WTC11 (cell line): ENCODE measurements around the gene CHMP1A. TPM values are rescaled to one million over a fixed set of nuclear protein-coding genes. Genes with fewer than 3 reads are reported as not detected.

Source experiments
- ATAC-seq: fragments of 200-7000 bp; cut with Tn5 transposase; 2 replicates; pipeline ENCODE4 v1.10.0; 2021; ENCODE audit warnings: mild to moderate bottlenecking, moderate library complexity
- CTCF ChIA-PET: fragments of 300-600 bp; sonication (Branson Sonifier 250); formaldehyde crosslinking; loops from one replicate; lab custom pipeline; 2021; ENCODE audit warnings: antibody characterized with exemption; lab: Charles Lee
- POLR2A ChIA-PET: fragments of 350-600 bp; sonication (Branson Sonifier 250); formaldehyde crosslinking; loops from one replicate; lab custom pipeline; 2021; ENCODE audit warnings: antibody characterized with exemption; lab: Charles Lee
- DNase-seq: peaks from one replicate; pipeline ENCODE4 v3.0.0; 2021; ENCODE audit warnings: low spot score
- H3K27ac Mint-ChIP-seq: 2 replicates; pipeline ENCODE4 v1.8.0; 2021; ENCODE audit warnings: mixed read lengths
- H3K27me3 Mint-ChIP-seq: 2 replicates; pipeline ENCODE4 v1.8.0; 2021; ENCODE audit warnings: low read depth, mild to moderate bottlenecking, moderate library complexity, mixed read lengths
- H3K36me3 Mint-ChIP-seq: 2 replicates; pipeline ENCODE4 v1.8.0; 2021; ENCODE audit warnings: mixed read lengths
- H3K4me1 Mint-ChIP-seq: 2 replicates; pipeline ENCODE4 v1.8.0; 2022; ENCODE audit warnings: mixed read lengths
- H3K4me3 Mint-ChIP-seq: 2 replicates; pipeline ENCODE4 v1.8.0; 2021; ENCODE audit warnings: mild to moderate bottlenecking, moderate library complexity, mixed read lengths
- H3K9me3 Mint-ChIP-seq: 2 replicates; pipeline ENCODE4 v1.8.0; 2021; ENCODE audit warnings: mixed read lengths
- CDX4 ChIP-seq: fragments of 250-450 bp; sonication (Bioruptor Pico); IDR thresholded peaks from 2 replicates; pipeline ENCODE4 v1.9.0; 2021; ENCODE audit warnings: moderate library complexity, mild to moderate bottlenecking, inconsistent platforms, borderline replicate concordance
- CTCF ChIP-seq: fragments of 200-600 bp; IDR thresholded peaks from 2 replicates; pipeline ENCODE4 v1.8.0; 2022; ENCODE audit warnings: antibody characterized with exemption
- E2F1 ChIP-seq: sonication (generic); formaldehyde crosslinking; IDR thresholded peaks from 2 replicates; pipeline ENCODE4 v1.8.0; 2022; ENCODE audit warnings: mild to moderate bottlenecking, missing genetic modification reagents
- GABPB1 ChIP-seq: sonication (generic); formaldehyde crosslinking; IDR thresholded peaks from 2 replicates; pipeline ENCODE4 v1.8.1; 2023; ENCODE audit warnings: mild to moderate bottlenecking, missing genetic modification reagents
- GRHL2 ChIP-seq: fragments of 250-450 bp; sonication (Bioruptor Pico); IDR thresholded peaks from 2 replicates; pipeline ENCODE4 v1.8.0; 2022; ENCODE audit warnings: mild to moderate bottlenecking, moderate library complexity; ENCODE audit not compliant: insufficient replicate concordance, severe bottlenecking
- JAZF1 ChIP-seq: fragments of 250-450 bp; sonication (Bioruptor Pico); IDR thresholded peaks from 2 replicates; pipeline ENCODE4 v1.9.0; 2021; ENCODE audit warnings: moderate library complexity, mild to moderate bottlenecking, inconsistent platforms
- MXD4 ChIP-seq: fragments of 250-450 bp; sonication (Bioruptor Pico); IDR thresholded peaks from 2 replicates; pipeline ENCODE4 v1.8.0; 2021; ENCODE audit warnings: mild to moderate bottlenecking, moderate library complexity, borderline replicate concordance
- NFATC4 ChIP-seq: fragments of 250-450 bp; sonication (Bioruptor Pico); IDR thresholded peaks from 2 replicates; pipeline ENCODE4 v1.9.0; 2021; ENCODE audit warnings: mild to moderate bottlenecking
- NR3C1 ChIP-seq: sonication (generic); formaldehyde crosslinking; conservative IDR thresholded peaks from 2 replicates; pipeline ENCODE4 v1.8.1; 2023; ENCODE audit warnings: low read depth, mild to moderate bottlenecking, missing genetic modification reagents
- PREB ChIP-seq: sonication (generic); formaldehyde crosslinking; IDR thresholded peaks from 2 replicates; pipeline ENCODE4 v1.8.1; 2022; ENCODE audit warnings: mild to moderate bottlenecking, missing genetic modification reagents, moderate library complexity, borderline replicate concordance
- SMAD4 ChIP-seq: sonication (generic); formaldehyde crosslinking; IDR thresholded peaks from 2 replicates; pipeline ENCODE4 v1.8.0; 2022; ENCODE audit warnings: mild to moderate bottlenecking, missing genetic modification reagents
- TEAD1 ChIP-seq: sonication (generic); formaldehyde crosslinking; IDR thresholded peaks from 2 replicates; pipeline ENCODE4 v1.8.0; 2022; ENCODE audit warnings: mild to moderate bottlenecking, missing genetic modification reagents
- ZNF219 ChIP-seq: sonication (generic); formaldehyde crosslinking; IDR thresholded peaks from 2 replicates; pipeline ENCODE4 v1.8.0; 2023; ENCODE audit warnings: missing genetic modification reagents, mild to moderate bottlenecking, borderline replicate concordance
- ZNF317 ChIP-seq: sonication (generic); formaldehyde crosslinking; IDR thresholded peaks from 2 replicates; pipeline ENCODE4 v1.8.1; 2023; ENCODE audit warnings: low read depth, mild to moderate bottlenecking, moderate library complexity, missing genetic modification reagents, borderline replicate concordance
- ZNF671 ChIP-seq: fragments of 250-450 bp; sonication (Bioruptor Pico); IDR thresholded peaks from 2 replicates; pipeline ENCODE4 v1.8.0; 2021; ENCODE audit warnings: mild to moderate bottlenecking
- total RNA-seq: library from RNA; stranded (reverse); gene quantifications from 3 replicates; pipeline ENCODE4 v1.2.3, GENCODE V29; 2021
- TF ChIP-seq, protein P1 (sequence below): sonication (generic); formaldehyde crosslinking; conservative IDR thresholded peaks from 2 replicates; pipeline ENCODE4 v1.8.1; 2023; ENCODE audit warnings: mild to moderate bottlenecking, low read depth, missing genetic modification reagents, moderate library complexity
- TF ChIP-seq, protein P2 (sequence below): fragments of 250-450 bp; sonication (Bioruptor Pico); IDR thresholded peaks from 2 replicates; pipeline ENCODE4 v2.1.2; 2022; ENCODE audit warnings: mild to moderate bottlenecking, moderate library complexity
- TF ChIP-seq, protein P3 (sequence below): sonication (generic); formaldehyde crosslinking; IDR thresholded peaks from 2 replicates; pipeline ENCODE4 v1.8.1; 2023; ENCODE audit warnings: mild to moderate bottlenecking, moderate library complexity, missing genetic modification reagents
- TF ChIP-seq, protein P4 (sequence below): sonication (generic); formaldehyde crosslinking; IDR thresholded peaks from 2 replicates; pipeline ENCODE4 v1.8.1; 2023; ENCODE audit warnings: mild to moderate bottlenecking, missing genetic modification reagents
- TF ChIP-seq, protein P5 (sequence below): fragments of 250-450 bp; sonication (Bioruptor Pico); IDR thresholded peaks from 2 replicates; pipeline ENCODE4 v1.8.0; 2021; ENCODE audit warnings: mild to moderate bottlenecking

The CHMP1A gene
- total RNA-seq, 1 experiment from 2014 or later = 76.0 TPM

DNA sequence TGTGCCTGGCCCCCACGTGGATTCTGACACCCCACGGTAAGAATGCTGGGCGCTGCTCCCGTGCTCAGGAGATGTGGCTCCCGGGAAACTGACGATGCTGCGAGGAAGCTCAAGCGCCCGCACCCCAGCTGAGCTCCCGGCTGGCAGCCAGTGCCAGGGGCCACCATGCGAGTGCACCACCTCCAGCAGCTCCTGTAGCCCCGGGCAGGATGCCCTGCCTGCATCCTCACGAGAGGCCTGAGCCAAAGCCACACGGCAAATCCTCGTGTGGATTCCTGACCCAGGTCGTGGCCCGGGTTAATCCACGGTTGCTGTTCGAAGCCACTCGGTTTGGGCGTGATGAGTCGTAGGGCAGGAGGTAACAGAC lies 55.6 kb downstream of the CHMP1A start:
- Mint-ChIP-seq H3K4me3 (no peak overlapping the region), H3K27ac (no peak overlapping the region), H3K9me3 (no peaks in the 10 kb centered on the region), H3K27me3 (no peaks in the 10 kb centered on the region), H3K36me3 (no peaks in the 10 kb centered on the region), H3K4me1 (peaks cover 13% of the 10 kb centered on the region)
- CTCF ChIA-PET = interaction anchor here (0.7 to 4.5 kb wide), 8 partner anchors 14 to 99 kb away, joined by 3 to 79 read pairs (median 4); partner anchors contain the start of genes CDK10 and DPEP1
- no peak for TF ChIP-seq SMAD4 (CRISPR knock-in tag)
- TF ChIP-seq TEAD1 (CRISPR knock-in tag) = no peak
- no peak for TF ChIP-seq JAZF1 (CRISPR knock-in tag)
- TF ChIP-seq NR3C1 (CRISPR knock-in tag) = no peak
- no peak for TF ChIP-seq E2F1
- TF ChIP-seq, protein P1, sequence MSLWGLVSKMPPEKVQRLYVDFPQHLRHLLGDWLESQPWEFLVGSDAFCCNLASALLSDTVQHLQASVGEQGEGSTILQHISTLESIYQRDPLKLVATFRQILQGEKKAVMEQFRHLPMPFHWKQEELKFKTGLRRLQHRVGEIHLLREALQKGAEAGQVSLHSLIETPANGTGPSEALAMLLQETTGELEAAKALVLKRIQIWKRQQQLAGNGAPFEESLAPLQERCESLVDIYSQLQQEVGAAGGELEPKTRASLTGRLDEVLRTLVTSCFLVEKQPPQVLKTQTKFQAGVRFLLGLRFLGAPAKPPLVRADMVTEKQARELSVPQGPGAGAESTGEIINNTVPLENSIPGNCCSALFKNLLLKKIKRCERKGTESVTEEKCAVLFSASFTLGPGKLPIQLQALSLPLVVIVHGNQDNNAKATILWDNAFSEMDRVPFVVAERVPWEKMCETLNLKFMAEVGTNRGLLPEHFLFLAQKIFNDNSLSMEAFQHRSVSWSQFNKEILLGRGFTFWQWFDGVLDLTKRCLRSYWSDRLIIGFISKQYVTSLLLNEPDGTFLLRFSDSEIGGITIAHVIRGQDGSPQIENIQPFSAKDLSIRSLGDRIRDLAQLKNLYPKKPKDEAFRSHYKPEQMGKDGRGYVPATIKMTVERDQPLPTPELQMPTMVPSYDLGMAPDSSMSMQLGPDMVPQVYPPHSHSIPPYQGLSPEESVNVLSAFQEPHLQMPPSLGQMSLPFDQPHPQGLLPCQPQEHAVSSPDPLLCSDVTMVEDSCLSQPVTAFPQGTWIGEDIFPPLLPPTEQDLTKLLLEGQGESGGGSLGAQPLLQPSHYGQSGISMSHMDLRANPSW (CRISPR knock-in tag) = no peak
- TF ChIP-seq ZNF671 (CRISPR knock-in tag) = no peak
- TF ChIP-seq, protein P2, sequence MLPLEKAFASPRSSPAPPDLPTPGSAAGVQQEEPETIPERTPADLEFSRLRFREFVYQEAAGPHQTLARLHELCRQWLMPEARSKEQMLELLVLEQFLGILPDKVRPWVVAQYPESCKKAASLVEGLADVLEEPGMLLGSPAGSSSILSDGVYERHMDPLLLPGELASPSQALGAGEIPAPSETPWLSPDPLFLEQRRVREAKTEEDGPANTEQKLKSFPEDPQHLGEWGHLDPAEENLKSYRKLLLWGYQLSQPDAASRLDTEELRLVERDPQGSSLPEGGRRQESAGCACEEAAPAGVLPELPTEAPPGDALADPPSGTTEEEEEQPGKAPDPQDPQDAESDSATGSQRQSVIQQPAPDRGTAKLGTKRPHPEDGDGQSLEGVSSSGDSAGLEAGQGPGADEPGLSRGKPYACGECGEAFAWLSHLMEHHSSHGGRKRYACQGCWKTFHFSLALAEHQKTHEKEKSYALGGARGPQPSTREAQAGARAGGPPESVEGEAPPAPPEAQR = no peak
- TF ChIP-seq ZNF219 (CRISPR knock-in tag) = no peak
- no peak for TF ChIP-seq MXD4 (CRISPR knock-in tag)
- no peak for ATAC-seq
- DNase-seq = no peak
- POLR2A ChIA-PET = interaction anchor here (0.6 to 1.0 kb wide), 3 partner anchors 9 to 271 kb away, joined by 3 to 4 read pairs (median 4); partner anchors contain the start of gene TCF25

GRCh38 chr16:89600956-89601355 lies 56.6 kb downstream of the CHMP1A start:
- H3K4me1 Mint-ChIP-seq = peaks cover 13% of the 10 kb centered on the region
- H3K4me3 Mint-ChIP-seq = no peak overlapping the region
- ATAC-seq = no peak
- ChIA-PET POLR2A (no interaction called here), CTCF (interaction anchor here (0.7 to 4.5 kb wide), 6 partner anchors 11 to 96 kb away, joined by 3 to 79 read pairs (median 10); partner anchors contain the start of gene DPEP1)
- H3K36me3 Mint-ChIP-seq = no peaks in the 10 kb centered on the region
- H3K27ac Mint-ChIP-seq = no peak overlapping the region
- H3K27me3 Mint-ChIP-seq = no peaks in the 10 kb centered on the region
- H3K9me3 Mint-ChIP-seq = no peaks in the 10 kb centered on the region
- DNase-seq = no peak
- TF ChIP-seq, protein P3, sequence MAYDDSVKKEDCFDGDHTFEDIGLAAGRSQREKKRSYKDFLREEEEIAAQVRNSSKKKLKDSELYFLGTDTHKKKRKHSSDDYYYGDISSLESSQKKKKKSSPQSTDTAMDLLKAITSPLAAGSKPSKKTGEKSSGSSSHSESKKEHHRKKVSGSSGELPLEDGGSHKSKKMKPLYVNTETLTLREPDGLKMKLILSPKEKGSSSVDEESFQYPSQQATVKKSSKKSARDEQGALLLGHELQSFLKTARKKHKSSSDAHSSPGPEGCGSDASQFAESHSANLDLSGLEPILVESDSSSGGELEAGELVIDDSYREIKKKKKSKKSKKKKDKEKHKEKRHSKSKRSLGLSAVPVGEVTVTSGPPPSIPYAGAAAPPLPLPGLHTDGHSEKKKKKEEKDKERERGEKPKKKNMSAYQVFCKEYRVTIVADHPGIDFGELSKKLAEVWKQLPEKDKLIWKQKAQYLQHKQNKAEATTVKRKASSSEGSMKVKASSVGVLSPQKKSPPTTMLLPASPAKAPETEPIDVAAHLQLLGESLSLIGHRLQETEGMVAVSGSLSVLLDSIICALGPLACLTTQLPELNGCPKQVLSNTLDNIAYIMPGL = no peak
- TF ChIP-seq PREB (CRISPR knock-in tag) (no peak), CTCF (no peak), NFATC4 (CRISPR knock-in tag) (no peak), GRHL2 (CRISPR knock-in tag) (no peak), GABPB1 (no peak), CDX4 (CRISPR knock-in tag) (no peak), NR3C1 (CRISPR knock-in tag) (no peak), ZNF317 (CRISPR knock-in tag) (no peak)
- TF ChIP-seq, protein P4, sequence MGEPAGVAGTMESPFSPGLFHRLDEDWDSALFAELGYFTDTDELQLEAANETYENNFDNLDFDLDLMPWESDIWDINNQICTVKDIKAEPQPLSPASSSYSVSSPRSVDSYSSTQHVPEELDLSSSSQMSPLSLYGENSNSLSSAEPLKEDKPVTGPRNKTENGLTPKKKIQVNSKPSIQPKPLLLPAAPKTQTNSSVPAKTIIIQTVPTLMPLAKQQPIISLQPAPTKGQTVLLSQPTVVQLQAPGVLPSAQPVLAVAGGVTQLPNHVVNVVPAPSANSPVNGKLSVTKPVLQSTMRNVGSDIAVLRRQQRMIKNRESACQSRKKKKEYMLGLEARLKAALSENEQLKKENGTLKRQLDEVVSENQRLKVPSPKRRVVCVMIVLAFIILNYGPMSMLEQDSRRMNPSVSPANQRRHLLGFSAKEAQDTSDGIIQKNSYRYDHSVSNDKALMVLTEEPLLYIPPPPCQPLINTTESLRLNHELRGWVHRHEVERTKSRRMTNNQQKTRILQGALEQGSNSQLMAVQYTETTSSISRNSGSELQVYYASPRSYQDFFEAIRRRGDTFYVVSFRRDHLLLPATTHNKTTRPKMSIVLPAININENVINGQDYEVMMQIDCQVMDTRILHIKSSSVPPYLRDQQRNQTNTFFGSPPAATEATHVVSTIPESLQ (CRISPR knock-in tag) = no peak
- TF ChIP-seq, protein P5, sequence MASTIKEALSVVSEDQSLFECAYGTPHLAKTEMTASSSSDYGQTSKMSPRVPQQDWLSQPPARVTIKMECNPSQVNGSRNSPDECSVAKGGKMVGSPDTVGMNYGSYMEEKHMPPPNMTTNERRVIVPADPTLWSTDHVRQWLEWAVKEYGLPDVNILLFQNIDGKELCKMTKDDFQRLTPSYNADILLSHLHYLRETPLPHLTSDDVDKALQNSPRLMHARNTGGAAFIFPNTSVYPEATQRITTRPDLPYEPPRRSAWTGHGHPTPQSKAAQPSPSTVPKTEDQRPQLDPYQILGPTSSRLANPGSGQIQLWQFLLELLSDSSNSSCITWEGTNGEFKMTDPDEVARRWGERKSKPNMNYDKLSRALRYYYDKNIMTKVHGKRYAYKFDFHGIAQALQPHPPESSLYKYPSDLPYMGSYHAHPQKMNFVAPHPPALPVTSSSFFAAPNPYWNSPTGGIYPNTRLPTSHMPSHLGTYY (CRISPR knock-in tag) = no peak
